ENCODE measurements around the gene DAP3. TPM values are rescaled to one million over a fixed set of nuclear protein-coding genes. Genes with fewer than 3 reads are reported as not detected.
"Not testable (repeated sequence)": the region's sequence is repeated elsewhere in the genome, so short reads cannot be mapped to it uniquely, and the experiment has no call there.

The DAP3 gene
- total and polyA plus RNA-seq, 2 donors (not counting 1 experiment from before 2014, with no cell fraction given), result 84.7 to 107 TPM

DNA sequence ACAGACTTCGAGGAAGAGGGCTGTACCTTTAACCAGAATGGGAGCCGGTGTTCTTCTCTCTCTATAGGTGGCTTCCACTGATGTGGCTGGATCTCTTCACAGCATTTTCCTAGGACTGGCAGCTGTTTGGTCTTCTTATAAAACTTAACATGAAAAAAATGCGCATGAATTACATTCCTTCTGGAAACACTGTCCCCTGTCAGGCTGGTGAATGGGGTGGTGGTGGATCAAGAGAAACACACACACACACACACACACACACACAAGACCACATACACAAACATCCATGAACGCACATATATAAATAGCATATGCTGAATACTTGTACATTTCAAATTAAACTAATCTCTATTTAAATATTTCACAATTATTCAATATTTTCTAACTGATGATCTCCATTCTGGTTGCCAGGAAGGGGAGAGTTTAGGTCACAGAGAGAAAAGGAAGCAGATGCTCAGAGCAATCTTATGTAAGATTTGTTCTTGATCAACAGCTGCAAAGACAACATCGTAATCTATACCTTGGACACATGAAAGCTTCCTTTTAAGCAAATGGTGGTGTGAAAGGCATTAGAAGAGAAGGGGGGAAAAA lies 78.6 kb downstream of the DAP3 start:
- H3K27ac ChIP-seq (ENCODE audit: low read length in 2 of 2); H3K4me3 ChIP-seq (ENCODE audit: control extremely low read depth in 1 of 5, extremely low read depth in 1 of 5, insufficient read depth in 1 of 5, low read depth in 2 of 5, low read length in 4 of 5); H2AFZ ChIP-seq (ENCODE audit: insufficient read depth, low read depth, low read length, poor library complexity, severe bottlenecking); H3K4me1 ChIP-seq (ENCODE audit: control insufficient read depth in 2 of 2, insufficient read depth in 2 of 2, low read length in 2 of 2); intact Hi-C loops (cut with micrococcal nuclease); H3K4me2 ChIP-seq (replicated peaks; ENCODE audit: low read depth, low read length, poor library complexity, severe bottlenecking); H3K4me1 Mint-ChIP-seq; H3K27me3 ChIP-seq (replicated peaks in 1 of 4; ENCODE audit: control extremely low read depth in 1 of 4, control insufficient read depth in 3 of 4, insufficient read depth in 4 of 4, low read length in 3 of 4); H3K4me3 Mint-ChIP-seq; POLR2A ChIA-PET; H3K9me3 ChIP-seq (ENCODE audit: control extremely low read depth in 1 of 3, control insufficient read depth in 2 of 3, insufficient read depth in 1 of 3, low read length in 2 of 3); H3K27ac Mint-ChIP-seq; ATAC-seq (ENCODE audit: low read depth); DNase-seq; H4K20me1 ChIP-seq (ENCODE audit: control insufficient read depth, insufficient read depth, low read length, poor library complexity, severe bottlenecking); H3K9me3 Mint-ChIP-seq (ENCODE audit: insufficient read depth); H3K79me2 ChIP-seq (ENCODE audit: control insufficient read depth, insufficient read depth, low read length); CTCF ChIA-PET; H3K9ac ChIP-seq (ENCODE audit: low read length); H3K27me3 Mint-ChIP-seq: not testable (repeated sequence)
- H3K36me3 ChIP-seq (replicated peaks in 1 of 2; ENCODE audit: control extremely low read depth in 1 of 2, control insufficient read depth in 1 of 2, extremely low read depth in 1 of 2, insufficient read depth in 2 of 2, low read length in 1 of 2), result peaks cover 12 to 69% of the 10 kb centered on the region in 2 experiments
- no CpG with 5 or more reads among the region's 5 CpGs for WGBS (ENCODE audit: insufficient coverage)

DNA sequence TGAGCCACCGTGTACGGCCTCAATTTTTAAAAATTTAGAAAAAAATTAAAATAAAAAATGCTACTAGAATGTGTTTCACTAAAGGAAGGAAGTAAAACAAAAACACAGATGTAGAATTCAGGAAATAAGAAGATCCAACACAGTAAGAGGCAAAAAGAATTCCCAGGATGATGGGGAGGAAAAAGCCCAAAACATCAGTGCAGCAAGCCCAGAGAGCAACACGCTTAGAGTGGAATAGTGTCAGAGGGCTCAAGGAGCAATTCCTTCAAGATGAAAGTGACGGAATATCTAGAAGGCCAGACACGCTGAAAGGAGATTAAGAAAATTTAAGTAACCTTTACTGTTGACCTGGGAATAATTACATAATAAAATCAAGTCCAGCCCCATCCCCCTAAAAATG lies 80.4 kb downstream of the DAP3 start:
- Mint-ChIP-seq H3K4me3 (no peak overlapping the region), H3K27me3 (no peaks in the 10 kb centered on the region), H3K4me1 (no peaks in the 10 kb centered on the region), H3K27ac (no peak overlapping the region), H3K9me3 (ENCODE audit: insufficient read depth) (no peaks in the 10 kb centered on the region)
- no peaks in the 10 kb centered on the region for H4K20me1 ChIP-seq (ENCODE audit: control insufficient read depth, insufficient read depth, low read length, poor library complexity, severe bottlenecking)
- H3K27ac ChIP-seq (ENCODE audit: low read length in 2 of 2), result no peak overlapping the region
- no peak overlapping the region for H3K9ac ChIP-seq (ENCODE audit: low read length)
- H3K9me3 ChIP-seq (ENCODE audit: control extremely low read depth in 1 of 3, control insufficient read depth in 2 of 3, insufficient read depth in 1 of 3, low read length in 2 of 3), result no peaks in the 10 kb centered on the region
- TF ChIP-seq EZH2 (IDR thresholded peaks at IDR 0.05; ENCODE audit: borderline replicate concordance, insufficient read depth, low read depth, low read length, poor library complexity, severe bottlenecking), result no peak
- TF ChIP-seq, protein P1, sequence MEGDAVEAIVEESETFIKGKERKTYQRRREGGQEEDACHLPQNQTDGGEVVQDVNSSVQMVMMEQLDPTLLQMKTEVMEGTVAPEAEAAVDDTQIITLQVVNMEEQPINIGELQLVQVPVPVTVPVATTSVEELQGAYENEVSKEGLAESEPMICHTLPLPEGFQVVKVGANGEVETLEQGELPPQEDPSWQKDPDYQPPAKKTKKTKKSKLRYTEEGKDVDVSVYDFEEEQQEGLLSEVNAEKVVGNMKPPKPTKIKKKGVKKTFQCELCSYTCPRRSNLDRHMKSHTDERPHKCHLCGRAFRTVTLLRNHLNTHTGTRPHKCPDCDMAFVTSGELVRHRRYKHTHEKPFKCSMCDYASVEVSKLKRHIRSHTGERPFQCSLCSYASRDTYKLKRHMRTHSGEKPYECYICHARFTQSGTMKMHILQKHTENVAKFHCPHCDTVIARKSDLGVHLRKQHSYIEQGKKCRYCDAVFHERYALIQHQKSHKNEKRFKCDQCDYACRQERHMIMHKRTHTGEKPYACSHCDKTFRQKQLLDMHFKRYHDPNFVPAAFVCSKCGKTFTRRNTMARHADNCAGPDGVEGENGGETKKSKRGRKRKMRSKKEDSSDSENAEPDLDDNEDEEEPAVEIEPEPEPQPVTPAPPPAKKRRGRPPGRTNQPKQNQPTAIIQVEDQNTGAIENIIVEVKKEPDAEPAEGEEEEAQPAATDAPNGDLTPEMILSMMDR (IDR thresholded peaks at IDR 0.05), result no peak
- ChIA-PET POLR2A (no interaction called here), CTCF (no interaction called here)
- ATAC-seq (ENCODE audit: low read depth) (no peak), DNase-seq (no peak)
- H3K4me2 ChIP-seq (replicated peaks; ENCODE audit: low read depth, low read length, poor library complexity, severe bottlenecking), result no peak overlapping the region
- H3K27me3 ChIP-seq (replicated peaks in 1 of 4; ENCODE audit: control extremely low read depth in 1 of 4, control insufficient read depth in 3 of 4, insufficient read depth in 4 of 4, low read length in 3 of 4), result no peaks in the 10 kb centered on the region
- H3K36me3 ChIP-seq (replicated peaks in 1 of 2; ENCODE audit: control extremely low read depth in 1 of 2, control insufficient read depth in 1 of 2, extremely low read depth in 1 of 2, insufficient read depth in 2 of 2, low read length in 1 of 2), result peaks cover 15 to 64% of the 10 kb centered on the region in 2 experiments
- H3K4me1 ChIP-seq (ENCODE audit: control insufficient read depth in 2 of 2, insufficient read depth in 2 of 2, low read length in 2 of 2), result no peaks in the 10 kb centered on the region
- intact Hi-C loops (cut with micrococcal nuclease), result no loop called here
- H3K79me2 ChIP-seq (ENCODE audit: control insufficient read depth, insufficient read depth, low read length), result no peaks in the 10 kb centered on the region
- no peak overlapping the region for H3K4me3 ChIP-seq (ENCODE audit: control extremely low read depth in 1 of 5, extremely low read depth in 1 of 5, insufficient read depth in 1 of 5, low read depth in 2 of 5, low read length in 4 of 5)
- H2AFZ ChIP-seq (ENCODE audit: insufficient read depth, low read depth, low read length, poor library complexity, severe bottlenecking), result no peak overlapping the region
- no CpG with 5 or more reads among the region's 5 CpGs for WGBS (ENCODE audit: insufficient coverage)
